ENCODE data around the gene NFATC3. TPM values are rescaled to one million over a fixed set of nuclear protein-coding genes. Genes with fewer than 3 reads are reported as not detected.

The NFATC3 gene
- total RNA-seq, 1 experiment from 2014 or later: 33.0 TPM

DNA sequence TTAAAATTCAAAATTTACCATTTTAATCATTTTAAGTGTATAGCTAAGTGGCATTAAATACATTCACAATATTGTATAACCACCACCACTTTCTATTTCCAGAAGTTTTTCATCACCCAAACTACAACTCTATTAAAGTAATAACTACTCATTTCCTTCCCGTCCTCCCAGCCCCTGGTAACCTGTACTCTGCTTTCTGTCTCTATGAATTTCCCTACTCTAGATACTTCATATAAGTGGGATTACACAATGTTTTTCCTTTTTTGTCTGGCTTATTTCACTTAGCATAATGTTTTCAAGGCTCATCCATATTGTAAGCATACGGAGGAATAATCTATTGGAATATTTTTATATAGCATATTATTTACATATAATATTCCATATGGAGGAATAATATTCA, 121.1 kb downstream of the NFATC3 start:
- H3K27ac Mint-ChIP-seq: no peak overlapping the region

More for the DNA sequence above, 121.1 kb downstream of the NFATC3 start:
- H3K4me1 Mint-ChIP-seq: no peaks in the 10 kb centered on the region
- Histone ChIP-seq H3K27ac (ENCODE audit: insufficient read length, low read depth, low read length) (no peak overlapping the region), H3K23ac (ENCODE audit: insufficient read length, low read depth, low read length) (no peak overlapping the region), H3K79me2 (ENCODE audit: insufficient read depth, low read length) (no peaks in the 10 kb centered on the region), H2BK5ac (ENCODE audit: insufficient read length, low read length) (no peak overlapping the region), H3K4me1 (ENCODE audit: insufficient read depth, low read length) (no peaks in the 10 kb centered on the region), H3K14ac (ENCODE audit: insufficient read depth, low read length) (no peak overlapping the region), H2AK5ac (ENCODE audit: insufficient read length, low read length) (no peak overlapping the region), H2AFZ (ENCODE audit: low read length) (no peak overlapping the region), H3K79me1 (ENCODE audit: insufficient read depth, low read depth, low read length, poor library complexity, severe bottlenecking) (no peaks in the 10 kb centered on the region), H3K23me2 (ENCODE audit: insufficient read length, low read depth, low read length, poor library complexity, severe bottlenecking) (no peaks in the 10 kb centered on the region), H3K18ac (ENCODE audit: insufficient read length, low read depth, low read length) (no peak overlapping the region), H3K4ac (ENCODE audit: low read depth, low read length) (no peak overlapping the region), H4K5ac (ENCODE audit: insufficient read length, low read depth, low read length) (no peak overlapping the region), H2BK20ac (ENCODE audit: low read depth, low read length, poor library complexity, severe bottlenecking) (no peak overlapping the region), H3K56ac (ENCODE audit: insufficient read length, low read depth, low read length) (no peak overlapping the region), H3T11ph (ENCODE audit: low read length) (no peak overlapping the region), H3K9me3 (ENCODE audit: control insufficient read depth, low read depth, low read length) (no peaks in the 10 kb centered on the region), H2BK15ac (ENCODE audit: low read depth, low read length) (no peak overlapping the region), H3K4me2 (ENCODE audit: insufficient read depth, insufficient read length, low read length) (no peak overlapping the region), H4K91ac (ENCODE audit: insufficient read length, low read depth, low read length) (no peak overlapping the region), H2BK12ac (ENCODE audit: insufficient read length, low read depth, low read length) (no peak overlapping the region), H3K9ac (ENCODE audit: extremely low read depth, insufficient read length, low read length) (no peak overlapping the region), H4K8ac (replicated peaks; ENCODE audit: insufficient read length, low read depth, low read length) (no peak overlapping the region), H2BK120ac (ENCODE audit: low read depth, low read length, poor library complexity, severe bottlenecking) (no peak overlapping the region), H4K20me1 (ENCODE audit: control insufficient read depth, insufficient read depth, insufficient read length) (no peaks in the 10 kb centered on the region), H3K27me3 (ENCODE audit: insufficient read depth, low read length) (no peaks in the 10 kb centered on the region)
- H3K9me3 Mint-ChIP-seq: no peaks in the 10 kb centered on the region
- TF ChIP-seq, protein P1, sequence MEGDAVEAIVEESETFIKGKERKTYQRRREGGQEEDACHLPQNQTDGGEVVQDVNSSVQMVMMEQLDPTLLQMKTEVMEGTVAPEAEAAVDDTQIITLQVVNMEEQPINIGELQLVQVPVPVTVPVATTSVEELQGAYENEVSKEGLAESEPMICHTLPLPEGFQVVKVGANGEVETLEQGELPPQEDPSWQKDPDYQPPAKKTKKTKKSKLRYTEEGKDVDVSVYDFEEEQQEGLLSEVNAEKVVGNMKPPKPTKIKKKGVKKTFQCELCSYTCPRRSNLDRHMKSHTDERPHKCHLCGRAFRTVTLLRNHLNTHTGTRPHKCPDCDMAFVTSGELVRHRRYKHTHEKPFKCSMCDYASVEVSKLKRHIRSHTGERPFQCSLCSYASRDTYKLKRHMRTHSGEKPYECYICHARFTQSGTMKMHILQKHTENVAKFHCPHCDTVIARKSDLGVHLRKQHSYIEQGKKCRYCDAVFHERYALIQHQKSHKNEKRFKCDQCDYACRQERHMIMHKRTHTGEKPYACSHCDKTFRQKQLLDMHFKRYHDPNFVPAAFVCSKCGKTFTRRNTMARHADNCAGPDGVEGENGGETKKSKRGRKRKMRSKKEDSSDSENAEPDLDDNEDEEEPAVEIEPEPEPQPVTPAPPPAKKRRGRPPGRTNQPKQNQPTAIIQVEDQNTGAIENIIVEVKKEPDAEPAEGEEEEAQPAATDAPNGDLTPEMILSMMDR (conservative IDR thresholded peaks at IDR 0.05): no peak
- H3K27me3 Mint-ChIP-seq (ENCODE audit: low read depth): no peaks in the 10 kb centered on the region
- DNase-seq: no peak
- H3K36me3 Mint-ChIP-seq (ENCODE audit: insufficient read depth in 1 of 3, low read depth in 3 of 3): no peaks in the 10 kb centered on the region
- no peak overlapping the region for H3K4me3 Mint-ChIP-seq
- WGBS (ENCODE audit: extremely low coverage, insufficient read length, low lambda C conversion rate): no CpG with 5 or more reads among the region's 2 CpGs
